SU-DHL-6 (cell line): ENCODE data around the gene VPS13A.

Experiments used
- EZH2phosphoT487 ChIP-seq: fragments of 200-600 bp; sonication (generic), shearing (Covaris generic); conservative IDR thresholded peaks from 2 replicates; pipeline ENCODE4 v1.6.1; 2018; ENCODE audit warnings: mild to moderate bottlenecking, antibody characterized with exemption, low read length, moderate library complexity, mixed read lengths
- TF ChIP-seq, protein P1 (sequence below): fragments of 200-600 bp; sonication (generic); IDR thresholded peaks from one replicate; pipeline ENCODE4 v1.5.1; 2017; ENCODE audit warnings: antibody characterized with exemption, mild to moderate bottlenecking, low read length, moderate library complexity; ENCODE audit not compliant: insufficient read depth, poor library complexity, severe bottlenecking

DNA sequence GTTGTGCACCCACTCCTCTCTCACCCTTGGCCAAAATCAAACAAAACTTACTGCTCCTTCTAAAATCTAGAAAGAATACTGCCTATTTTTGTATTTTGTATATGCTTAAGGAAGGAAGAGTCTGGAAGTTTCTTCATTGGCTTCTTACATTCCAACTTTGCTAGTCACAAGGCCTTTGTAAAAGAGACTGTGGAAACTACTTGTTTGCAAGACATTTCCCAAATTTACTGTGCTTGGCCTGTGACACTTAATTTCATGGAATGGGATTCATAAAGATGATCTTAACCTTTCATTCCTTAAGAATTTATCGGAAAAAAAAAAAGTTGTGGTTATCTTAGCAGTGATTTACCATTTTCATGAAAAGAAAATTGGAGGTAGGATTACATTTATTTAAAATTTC, 208.9 kb downstream of the VPS13A start:
- TF ChIP-seq, protein P1, sequence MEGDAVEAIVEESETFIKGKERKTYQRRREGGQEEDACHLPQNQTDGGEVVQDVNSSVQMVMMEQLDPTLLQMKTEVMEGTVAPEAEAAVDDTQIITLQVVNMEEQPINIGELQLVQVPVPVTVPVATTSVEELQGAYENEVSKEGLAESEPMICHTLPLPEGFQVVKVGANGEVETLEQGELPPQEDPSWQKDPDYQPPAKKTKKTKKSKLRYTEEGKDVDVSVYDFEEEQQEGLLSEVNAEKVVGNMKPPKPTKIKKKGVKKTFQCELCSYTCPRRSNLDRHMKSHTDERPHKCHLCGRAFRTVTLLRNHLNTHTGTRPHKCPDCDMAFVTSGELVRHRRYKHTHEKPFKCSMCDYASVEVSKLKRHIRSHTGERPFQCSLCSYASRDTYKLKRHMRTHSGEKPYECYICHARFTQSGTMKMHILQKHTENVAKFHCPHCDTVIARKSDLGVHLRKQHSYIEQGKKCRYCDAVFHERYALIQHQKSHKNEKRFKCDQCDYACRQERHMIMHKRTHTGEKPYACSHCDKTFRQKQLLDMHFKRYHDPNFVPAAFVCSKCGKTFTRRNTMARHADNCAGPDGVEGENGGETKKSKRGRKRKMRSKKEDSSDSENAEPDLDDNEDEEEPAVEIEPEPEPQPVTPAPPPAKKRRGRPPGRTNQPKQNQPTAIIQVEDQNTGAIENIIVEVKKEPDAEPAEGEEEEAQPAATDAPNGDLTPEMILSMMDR, result no peak
- TF ChIP-seq EZH2phosphoT487, result no peak
